ENCODE data around the gene UNC5CL. TPM values are rescaled to one million over a fixed set of nuclear protein-coding genes. Genes with fewer than 3 reads are reported as not detected.

UNC5CL gene
- total and polyA plus RNA-seq, 2 of the 8 experiments (the other 6 are each of a cell fraction or from before 2014, with no cell fraction given) = 1.3 to 1.7 TPM

DNA sequence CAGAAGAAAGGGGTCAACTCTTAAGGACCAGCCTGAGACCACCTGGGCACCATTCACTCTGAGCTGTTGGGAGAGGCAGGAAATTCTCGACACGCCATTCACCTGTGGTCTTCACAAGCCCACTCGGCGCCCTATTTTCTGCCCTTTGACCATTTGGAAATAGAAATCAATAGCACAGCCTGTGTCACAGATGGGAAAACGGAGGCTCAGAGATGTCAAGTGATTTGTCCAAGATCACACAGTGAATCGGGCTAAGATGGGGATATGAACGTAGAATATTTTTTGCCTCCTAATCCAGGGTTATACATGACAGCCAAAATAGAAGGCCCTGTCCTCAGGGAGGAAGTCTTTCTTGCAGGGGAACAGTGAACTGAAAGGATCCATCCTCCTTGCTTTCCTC, 10.9 kb upstream of the UNC5CL start (continued):
- TF ChIP-seq EZH2 (IDR thresholded peaks at IDR 0.05; ENCODE audit: low read depth, low read length, severe bottlenecking) = no peak

All from H1 (cell line).